K562 (cell line): ENCODE results near the gene NEMP2. TPM values are rescaled to one million over a fixed set of nuclear protein-coding genes. Genes with fewer than 3 reads are reported as not detected.

Experiments used
- ATAC-seq: fragments of 200-7000 bp; cut with Tn5 transposase; 3 replicates; pipeline ENCODE4 v1.9.1; 2020; ENCODE audit warnings: moderate library complexity
- BruUV-seq: library from RNA; stranded (reverse); fragments of 400-500 nt; replicated peaks from 2 replicates; lab custom pipeline; 2021; lab: Mats Ljungman, UMichigan
- CTCF ChIA-PET: fragments of 300-600 bp; formaldehyde crosslinking; extraction: SDS; loops from one replicate; lab custom pipeline; 2021; ENCODE audit warnings: low intra/inter-chr PET ratio; lab: Yijun Ruan, JAX
- POLR2A ChIA-PET: fragments of 300-600, 350-650 bp; sonication (Branson Sonifier 250); formaldehyde crosslinking; extraction: SDS; loops from one replicate; lab custom pipeline; 2021; ENCODE audit warnings: antibody characterized with exemption, inconsistent platforms; lab: Yijun Ruan, JAX
- DNase-seq, 4 experiments: peaks; one replicate each; pipeline versions ENCODE4 v3.0.0 to v3.0.0-alpha.2; 2011 to 2018; ENCODE audit warnings: low spot score in 3 of 4, mixed read lengths in 3 of 4; ENCODE audit errors: extremely low read depth in 1 of 4
- FAIRE-seq: peaks from 2 replicates; lab custom pipeline; 2011; peaks lifted over from hg19 to GRCh38; lab: Jason Lieb, UNC
- H2AFZ ChIP-seq: 2 replicates; pipeline ENCODE4 v1.6.0; 2011; ENCODE audit warnings: low read depth, low read length, control low read depth, inconsistent platforms
- H3K27ac ChIP-seq: fragments of 200-600 bp; 3 replicates; pipeline ENCODE4 v1.8.0; 2011; ENCODE audit warnings: low read depth, mild to moderate bottlenecking, control low read depth, inconsistent platforms, low read length, moderate library complexity, mixed read lengths; ENCODE audit errors: extremely low read depth
- H3K27me3 ChIP-seq, 2 experiments: fragments of 300-600 bp in 1 of 2; 2 replicates in 1 of 2; 3 replicates in 1 of 2; pipeline versions ENCODE4 v1.6.0 to v1.8.0; 2011; ENCODE audit warnings: inconsistent platforms in 2 of 2, low read length in 2 of 2, mild to moderate bottlenecking in 1 of 2, mixed read lengths in 1 of 2, moderate library complexity in 1 of 2; ENCODE audit not compliant: control insufficient read depth in 2 of 2, insufficient read depth in 2 of 2
- H3K36me3 ChIP-seq: fragments of 300-600 bp; 3 replicates; pipeline ENCODE4 v1.8.0; 2011; ENCODE audit warnings: mild to moderate bottlenecking, low read length, inconsistent platforms; ENCODE audit not compliant: control insufficient read depth, insufficient read depth
- H3K4me1 ChIP-seq, 2 experiments: fragments of 200-600 bp in 1 of 2; replicated peaks in 1 of 2; 2 replicates in 1 of 2; 3 replicates in 1 of 2; pipeline versions ENCODE4 v1.5.1 to v1.8.0; 2011; ENCODE audit warnings: inconsistent platforms in 2 of 2, low read length in 2 of 2, mild to moderate bottlenecking in 1 of 2, mixed read lengths in 1 of 2, moderate library complexity in 1 of 2; ENCODE audit not compliant: control insufficient read depth in 2 of 2, insufficient read depth in 2 of 2
- H3K4me2 ChIP-seq: 2 replicates; pipeline ENCODE4 v1.6.1; 2011; ENCODE audit warnings: low read length, control low read depth, inconsistent platforms, mixed read lengths; ENCODE audit not compliant: insufficient read depth
- H3K4me3 ChIP-seq: fragments of 200-600 bp; sonication (generic), shearing (Covaris generic); 2 replicates; pipeline ENCODE4 v1.5.1; 2016; ENCODE audit warnings: control low read depth, inconsistent platforms
- H3K79me2 ChIP-seq: fragments of 200-600 bp; 3 replicates; pipeline ENCODE4 v1.8.0; 2011; ENCODE audit warnings: low read length, inconsistent platforms; ENCODE audit not compliant: control insufficient read depth, insufficient read depth
- H3K9ac ChIP-seq, 2 experiments: 2 replicates each; pipeline versions ENCODE4 v1.6.0 to v1.6.1; 2011; ENCODE audit warnings: low read depth in 2 of 2, low read length in 2 of 2, control low read depth in 1 of 2, inconsistent platforms in 1 of 2, mild to moderate bottlenecking in 1 of 2, mixed read lengths in 1 of 2; ENCODE audit not compliant: insufficient read depth in 1 of 2
- H3K9me1 ChIP-seq: one replicate; pipeline ENCODE4 v1.6.0; 2011; ENCODE audit warnings: inconsistent platforms, mild to moderate bottlenecking, low read length, moderate library complexity; ENCODE audit not compliant: control insufficient read depth, insufficient read depth
- H3K9me3 ChIP-seq: replicated peaks from 2 replicates; pipeline ENCODE4 v1.5.1; 2011; ENCODE audit warnings: low read depth, low read length, inconsistent platforms; ENCODE audit not compliant: control insufficient read depth, insufficient read depth
- H4K20me1 ChIP-seq: replicated peaks from 2 replicates; pipeline ENCODE4 v1.6.1; 2011; ENCODE audit warnings: low read length, inconsistent platforms, mixed read lengths; ENCODE audit not compliant: control insufficient read depth, insufficient read depth
- CBFA2T2 ChIP-seq: fragments of 450-650 bp; conservative IDR thresholded peaks from 2 replicates; pipeline ENCODE4 v1.6.1; 2017; ENCODE audit warnings: mild to moderate bottlenecking
- CHD4 ChIP-seq: fragments of 200-600 bp; sonication (generic); IDR thresholded peaks from 3 replicates; pipeline ENCODE4 v1.6.1; 2012; ENCODE audit warnings: low read depth, mild to moderate bottlenecking, mixed read lengths, low read length, inconsistent platforms; ENCODE audit not compliant: insufficient read depth, insufficient replicate concordance, poor library complexity, severe bottlenecking
- DDX20 ChIP-seq: fragments of 450-650 bp; IDR thresholded peaks from 2 replicates; pipeline ENCODE4 v1.6.1; 2016; ENCODE audit warnings: missing genetic modification characterization, low read depth, mild to moderate bottlenecking, missing compliant biosample characterization, moderate library complexity
- EP300 ChIP-seq: IDR thresholded peaks from 2 replicates; pipeline ENCODE4 v1.6.1; 2012; ENCODE audit warnings: low read length, improper control_type of control experiment
- MED1 ChIP-seq: sonication (generic); formaldehyde crosslinking; IDR thresholded peaks from 2 replicates; pipeline ENCODE4 v1.8.1; 2023; ENCODE audit warnings: missing genetic modification reagents, borderline replicate concordance
- STAT5B ChIP-seq: fragments of 250-450 bp; sonication (Bioruptor Pico); IDR thresholded peaks from 2 replicates; pipeline ENCODE4 v1.8.0; 2021; ENCODE audit warnings: mild to moderate bottlenecking, inconsistent platforms
- TFAM ChIP-seq: fragments of 250-450 bp; sonication (Bioruptor Pico); conservative IDR thresholded peaks from 2 replicates; pipeline ENCODE4 v1.5.0; 2021; ENCODE audit warnings: mild to moderate bottlenecking, moderate library complexity
- TRIM24 ChIP-seq, 2 experiments: fragments of 450-650 bp; IDR thresholded peaks; 2 replicates each; pipeline ENCODE4 v1.6.1; 2016
- ZNF175 ChIP-seq: fragments of 200-800 bp; sonication (Bioruptor generic); IDR thresholded peaks from 2 replicates; pipeline ENCODE4 v1.6.1; 2016; ENCODE audit warnings: low read depth, mild to moderate bottlenecking, missing genetic modification characterization, missing compliant biosample characterization
- ZNF324 ChIP-seq: fragments of 250-450 bp; sonication (Bioruptor Pico); IDR thresholded peaks from 2 replicates; pipeline ENCODE4 v1.4.0; 2020; ENCODE audit warnings: mild to moderate bottlenecking
- ZNF696 ChIP-seq: fragments of 250-450 bp; sonication (Bioruptor Pico); conservative IDR thresholded peaks from 2 replicates; pipeline ENCODE4 v1.4.0; 2020; ENCODE audit warnings: mild to moderate bottlenecking, moderate library complexity
- ZSCAN32 ChIP-seq: fragments of 450-650 bp; formaldehyde crosslinking; IDR thresholded peaks from 2 replicates; pipeline ENCODE4 v1.4.0; 2020; ENCODE audit warnings: mild to moderate bottlenecking, moderate library complexity
- WGBS: fragments of 100-300 bp; shearing (Covaris generic); methylation state at CpG from one replicate; pipeline ENCODE4 v1.1.6; 2016; ENCODE audit warnings: low coverage, mixed read lengths; ENCODE audit not compliant: insufficient coverage; ENCODE audit errors: missing lambda C conversion rate; 5-methylcytosine and 5-hydroxymethylcytosine counted together
- in situ Hi-C: fragments of 300-500 bp; cut with MboI; formaldehyde crosslinking; loops from 4 replicates; pipeline ENCODE4 v1.15.0; 2018; ENCODE audit warnings: inconsistent platforms, mixed read lengths
- intact Hi-C: fragments of 100-400 bp; cut with micrococcal nuclease; formaldehyde crosslinking; loops from 2 replicates; pipeline ENCODE4 v1.14.2; 2022
- polyA plus RNA-seq, 8 experiments: library from polyadenylated mRNA; depleted of rRNA in 4 of 8; stranded (reverse) in 5 of 8; unstranded in 3 of 8; fragments of >200 nt; fragmentation: Nextera tagmentation in 2 of 8; fragmentation: Illumina TruSeq in 1 of 8; extraction: Ambion mirVana in 2 of 8; extraction: Trizol in 1 of 8; gene quantifications; 2 replicates each; pipeline versions ENCODE4 v1.2.1 to v1.2.3, GENCODE V29; 2011 to 2014; ENCODE audit warnings: inconsistent platforms in 1 of 8, missing spikeins in 1 of 8
- total RNA-seq, 7 experiments: library from RNA; depleted of rRNA in 6 of 7; stranded (reverse); fragments of >200 nt in 6 of 7; fragmentation: Illumina TruSeq in 2 of 7; extraction: Trizol in 2 of 7; gene quantifications; 2 replicates each; pipeline versions ENCODE4 v1.2.1 to v1.2.3, GENCODE V29; 2011 to 2021; ENCODE audit warnings: low replicate concordance in 1 of 7
- TF ChIP-seq, protein P1 (sequence below): fragments of 250-450 bp; sonication (Bioruptor Pico); IDR thresholded peaks from 2 replicates; pipeline ENCODE4 v1.8.0; 2021; ENCODE audit warnings: moderate library complexity, mild to moderate bottlenecking, inconsistent platforms
- TF ChIP-seq, protein P2 (sequence below), 2 experiments: IDR thresholded peaks; 2 replicates each; pipeline ENCODE4 v1.6.1; 2011; ENCODE audit warnings: borderline replicate concordance in 1 of 2, control low read depth in 1 of 2, low read depth in 1 of 2, low read length in 1 of 2, mild to moderate bottlenecking in 1 of 2, mixed read lengths in 1 of 2, moderate library complexity in 1 of 2; ENCODE audit not compliant: insufficient read depth in 1 of 2, insufficient read length in 1 of 2, poor library complexity in 1 of 2, severe bottlenecking in 1 of 2; ENCODE audit errors: extremely low read depth in 1 of 2

The NEMP2 gene
- total and polyA plus RNA-seq, 9 of the 15 experiments (the other 6 are each of a cell fraction or from before 2014, with no cell fraction given), result 0.32 to 3.0 (median 1.7) TPM

DNA sequence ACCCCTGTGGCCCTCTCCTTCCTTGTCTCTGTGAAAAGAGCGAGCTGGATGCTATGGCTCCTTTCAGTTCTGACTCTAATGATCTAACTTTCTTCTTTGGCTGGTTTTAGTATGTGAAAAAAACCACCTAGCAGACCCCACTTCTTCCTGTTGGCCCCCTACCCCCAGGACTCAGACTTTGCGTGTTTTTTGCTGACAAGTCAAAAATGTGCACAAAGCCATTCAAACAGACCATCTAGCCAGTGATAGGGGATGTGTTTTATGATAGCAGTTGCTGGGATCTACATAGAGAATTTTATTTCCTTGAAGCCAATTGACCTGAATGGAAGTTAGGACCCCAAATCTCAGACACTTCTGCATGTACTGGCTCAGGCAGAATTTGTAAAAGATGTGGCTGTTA, 77.3 kb downstream of the NEMP2 start (continued):
- TF ChIP-seq MED1, result no peak
- no peak for TF ChIP-seq ZSCAN32 (CRISPR knock-in tag)
- no peak for TF ChIP-seq STAT5B
- TF ChIP-seq ZNF696 (CRISPR knock-in tag), result no peak
- no peak for TF ChIP-seq ZNF324 (CRISPR knock-in tag)
- TF ChIP-seq TRIM24 (IDR thresholded peaks at IDR 0.05), result no peak

DNA sequence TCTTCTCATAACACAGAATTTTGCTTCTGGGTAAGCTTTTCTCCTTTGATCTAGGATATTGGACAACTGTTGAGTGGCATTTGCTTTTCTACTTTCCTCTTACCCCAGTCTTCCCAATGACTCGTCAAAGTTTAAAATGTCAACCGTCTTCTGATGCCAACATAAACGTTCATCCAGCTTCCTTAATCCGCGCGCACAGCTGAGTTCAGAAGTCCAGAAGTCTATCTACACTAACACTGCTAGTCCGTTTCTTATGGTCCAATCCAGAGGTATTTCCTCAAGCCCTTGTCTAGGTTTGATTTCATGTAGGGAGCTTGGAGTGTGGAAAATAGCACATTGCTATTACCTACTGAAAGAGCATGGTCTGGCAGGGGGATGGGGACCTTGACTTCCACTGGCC, 77.7 kb downstream of the NEMP2 start:
- no peak overlapping the region for H3K4me3 ChIP-seq
- CTCF ChIA-PET, result no interaction called here
- TF ChIP-seq ZNF175 (CRISPR knock-in tag), result no peak
- TF ChIP-seq EP300, result no peak
- TF ChIP-seq CBFA2T2, result no peak
- no peak for TF ChIP-seq TFAM
- TF ChIP-seq DDX20 (tag), result no peak
- TF ChIP-seq, protein P1, sequence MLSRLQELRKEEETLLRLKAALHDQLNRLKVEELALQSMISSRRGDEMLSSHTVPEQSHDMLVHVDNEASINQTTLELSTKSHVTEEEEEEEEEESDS, result no peak
- TF ChIP-seq CHD4, result no peak
- TF ChIP-seq, protein P2, sequence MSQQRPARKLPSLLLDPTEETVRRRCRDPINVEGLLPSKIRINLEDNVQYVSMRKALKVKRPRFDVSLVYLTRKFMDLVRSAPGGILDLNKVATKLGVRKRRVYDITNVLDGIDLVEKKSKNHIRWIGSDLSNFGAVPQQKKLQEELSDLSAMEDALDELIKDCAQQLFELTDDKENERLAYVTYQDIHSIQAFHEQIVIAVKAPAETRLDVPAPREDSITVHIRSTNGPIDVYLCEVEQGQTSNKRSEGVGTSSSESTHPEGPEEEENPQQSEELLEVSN (IDR thresholded peaks at IDR 0.05; ENCODE audit: borderline replicate concordance in 1 of 2, extremely low read depth in 1 of 2, insufficient read depth in 1 of 2, insufficient read length in 1 of 2, low read depth in 1 of 2, low read length in 1 of 2, poor library complexity in 1 of 2, severe bottlenecking in 1 of 2), result no peak
- no peak overlapping the region for H3K4me2 ChIP-seq
- intact Hi-C loops, result no loop called here
- no peak overlapping the region for H2AFZ ChIP-seq
- no peaks in the 10 kb centered on the region; the same call in 1 of the 3 replicates for H3K79me2 ChIP-seq
- no peak overlapping the region for H3K27ac ChIP-seq
- no peaks in the 10 kb centered on the region for H3K9me1 ChIP-seq
- no peak overlapping the region for H3K9ac ChIP-seq
- in situ Hi-C loops, result no loop called here
- H3K27me3 ChIP-seq, result no peaks in the 10 kb centered on the region
- POLR2A ChIA-PET, result no interaction called here
- no peaks in the 10 kb centered on the region for H4K20me1 ChIP-seq
- BruUV-seq, result no TSS peak
- peaks cover 13 to 47% of the 10 kb centered on the region in 2 experiments; a peak in 4 of 5 replicates for H3K4me1 ChIP-seq
- H3K36me3 ChIP-seq, result no peaks in the 10 kb centered on the region; the same call in 2 of the 3 replicates
- ATAC-seq (no peak), FAIRE-seq (peak; percentile 11), DNase-seq (no peak)
- H3K9me3 ChIP-seq, result 0 out of 2 replicates have a peak, but pooled peaks cover 4% of the 10 kb centered on the region
- WGBS, result 75% methylated on average over 7 of the region's 7 CpGs
